ENCODE results near the gene ATP9A. TPM values are rescaled to one million over a fixed set of nuclear protein-coding genes. Genes with fewer than 3 reads are reported as not detected.

Gene ATP9A
- total and polyA plus RNA-seq, 2 of the 8 experiments (the other 6 are each of a cell fraction or from before 2014, with no cell fraction given) = 5.0 to 6.4 TPM

GRCh38 chr20:51573576-51574243 is 194.5 kb downstream of the ATP9A start:
- H4K8ac ChIP-seq (ENCODE audit: extremely low read depth, insufficient read depth, low read length) = no peak overlapping the region; the same call in 1 of the 2 replicates
- no peak overlapping the region for H3K4me3 ChIP-seq (ENCODE audit: extremely low read depth in 1 of 4, insufficient read depth in 2 of 4, low read depth in 3 of 4, low read length in 4 of 4)
- no peak overlapping the region for H3K27ac ChIP-seq (ENCODE audit: low read depth, low read length)
- H3K18ac ChIP-seq (ENCODE audit: extremely low read depth, low read length) = no peak overlapping the region
- H3K4me1 ChIP-seq (replicated peaks in 1 of 4; ENCODE audit: control insufficient read depth in 3 of 4, insufficient read depth in 4 of 4, low read length in 3 of 4) = no peaks in the 10 kb centered on the region
- H2BK15ac ChIP-seq (ENCODE audit: low read length) = no peak overlapping the region
- FAIRE-seq (no peak), DNase-seq (ENCODE audit: low read depth in 1 of 2, low spot score in 2 of 2) (no peak)
- no peak overlapping the region for H3K56ac ChIP-seq (replicated peaks; ENCODE audit: insufficient read length, low read depth, low read length)
- H2BK120ac ChIP-seq (replicated peaks; ENCODE audit: low read depth, low read length) = no peak overlapping the region
- no peak overlapping the region for H3K4ac ChIP-seq (replicated peaks; ENCODE audit: insufficient read length, low read depth, low read length)
- no peak overlapping the region for H3K9ac ChIP-seq (replicated peaks in 1 of 4; ENCODE audit: extremely low read depth in 1 of 4, low read depth in 3 of 4, low read length in 3 of 4)
- CTCF ChIA-PET (ENCODE audit: partially characterized antibody) = interaction anchor here (0.5 to 1.6 kb wide), 9 partner anchors 8 to 255 kb away, joined by 3 to 6 read pairs (median 3); no protein-coding TSS in a partner anchor
- WGBS, 2 experiments (ENCODE audit: extremely low coverage in 1 of 2, insufficient coverage in 1 of 2, insufficient read length in 1 of 2, insufficient replicate concordance in 2 of 2, low coverage in 1 of 2, low lambda C conversion rate in 2 of 2, missing lambda C conversion rate in 1 of 2) = 94% methylated on average over 8 of the region's 8 CpGs; no CpG with 5 or more reads in 1 of the 2 experiments
- H3K4me2 ChIP-seq (ENCODE audit: insufficient read depth in 1 of 2, low read depth in 2 of 2, low read length in 2 of 2) = no peak overlapping the region
- no peaks in the 10 kb centered on the region for H3K79me2 ChIP-seq (ENCODE audit: control insufficient read depth in 1 of 2, insufficient read depth in 2 of 2, low read length in 2 of 2)
- no peaks in the 10 kb centered on the region; the same call in 1 of the 2 replicates for H3K23me2 ChIP-seq (ENCODE audit: low read depth, low read length)
- no peak overlapping the region for H3K23ac ChIP-seq (ENCODE audit: insufficient read length)
- H3K9me3 ChIP-seq (ENCODE audit: insufficient read depth in 2 of 2, low read depth in 1 of 2, low read length in 1 of 2) = no peaks in the 10 kb centered on the region
- POLR2A ChIA-PET (ENCODE audit: partially characterized antibody) = no interaction called here
- H2BK5ac ChIP-seq (ENCODE audit: low read depth, low read length) = no peak overlapping the region
- H4K91ac ChIP-seq (replicated peaks; ENCODE audit: insufficient read length, low read length) = no peak overlapping the region
- no peaks in the 10 kb centered on the region; a peak in 2 of 7 replicates for H3K27me3 ChIP-seq (replicated peaks in 1 of 4; ENCODE audit: control insufficient read depth in 3 of 4, extremely low read depth in 1 of 4, insufficient read depth in 3 of 4, low read length in 3 of 4)
- no peak overlapping the region for H2AK5ac ChIP-seq (ENCODE audit: low read depth, low read length)
- no peak overlapping the region for H4K5ac ChIP-seq (ENCODE audit: insufficient read length, low read depth, low read length)
- H3K79me1 ChIP-seq (ENCODE audit: low read depth, low read length) = no peaks in the 10 kb centered on the region
- H3K36me3 ChIP-seq (ENCODE audit: control insufficient read depth in 2 of 4, insufficient read depth in 4 of 4, low read length in 3 of 4) = no peaks in the 10 kb centered on the region
- H2BK12ac ChIP-seq (ENCODE audit: low read depth, low read length) = no peak overlapping the region
- no peak overlapping the region for H3K14ac ChIP-seq (ENCODE audit: insufficient read length)
- no peak overlapping the region for H2BK20ac ChIP-seq (ENCODE audit: low read length)
- H2AFZ ChIP-seq (ENCODE audit: low read length) = no peak overlapping the region
- no peaks in the 10 kb centered on the region for H4K20me1 ChIP-seq (replicated peaks in 1 of 2; ENCODE audit: control insufficient read depth in 1 of 2, insufficient read depth in 2 of 2, low read length in 2 of 2)
- TF ChIP-seq TCF12 (IDR thresholded peaks at IDR 0.05; ENCODE audit: low read depth, low read length) (no peak), POLR2AphosphoS5 (IDR thresholded peaks at IDR 0.05; ENCODE audit: low read depth, low read length) (no peak), CEBPB (IDR thresholded peaks at IDR 0.05; ENCODE audit: low read depth, low read length) (no peak), RAD21 (IDR thresholded peaks at IDR 0.05 in 1 of 2, conservative IDR thresholded peaks at IDR 0.05 in 1 of 2; ENCODE audit: low read depth in 2 of 2, low read length in 2 of 2) (no peak), SP4 (IDR thresholded peaks at IDR 0.05; ENCODE audit: low read length) (no peak), CREB1 (IDR thresholded peaks at IDR 0.05) (no peak), BRCA1 (IDR thresholded peaks at IDR 0.05; ENCODE audit: low read depth, low read length) (no peak), TAF1 (IDR thresholded peaks at IDR 0.05; ENCODE audit: low read depth, low read length) (no peak), USF2 (IDR thresholded peaks at IDR 0.05; ENCODE audit: low read length) (no peak), MAFK (IDR thresholded peaks at IDR 0.05; ENCODE audit: low read depth, low read length) (no peak), GABPA (IDR thresholded peaks at IDR 0.05; ENCODE audit: borderline replicate concordance, insufficient read depth, low read length) (no peak), SP1 (IDR thresholded peaks at IDR 0.05; ENCODE audit: low read depth, low read length) (no peak), KDM5A (IDR thresholded peaks at IDR 0.05; ENCODE audit: low read length) (no peak)

All from H1 (cell line).